ENCODE results near the gene MICAL3. TPM values are rescaled to one million over a fixed set of nuclear protein-coding genes. Genes with fewer than 3 reads are reported as not detected.

Gene MICAL3
- total and polyA plus RNA-seq, 9 of the 15 experiments (the other 6 are each of a cell fraction or from before 2014, with no cell fraction given): 0.53 to 32.1 (median 12.3) TPM

DNA sequence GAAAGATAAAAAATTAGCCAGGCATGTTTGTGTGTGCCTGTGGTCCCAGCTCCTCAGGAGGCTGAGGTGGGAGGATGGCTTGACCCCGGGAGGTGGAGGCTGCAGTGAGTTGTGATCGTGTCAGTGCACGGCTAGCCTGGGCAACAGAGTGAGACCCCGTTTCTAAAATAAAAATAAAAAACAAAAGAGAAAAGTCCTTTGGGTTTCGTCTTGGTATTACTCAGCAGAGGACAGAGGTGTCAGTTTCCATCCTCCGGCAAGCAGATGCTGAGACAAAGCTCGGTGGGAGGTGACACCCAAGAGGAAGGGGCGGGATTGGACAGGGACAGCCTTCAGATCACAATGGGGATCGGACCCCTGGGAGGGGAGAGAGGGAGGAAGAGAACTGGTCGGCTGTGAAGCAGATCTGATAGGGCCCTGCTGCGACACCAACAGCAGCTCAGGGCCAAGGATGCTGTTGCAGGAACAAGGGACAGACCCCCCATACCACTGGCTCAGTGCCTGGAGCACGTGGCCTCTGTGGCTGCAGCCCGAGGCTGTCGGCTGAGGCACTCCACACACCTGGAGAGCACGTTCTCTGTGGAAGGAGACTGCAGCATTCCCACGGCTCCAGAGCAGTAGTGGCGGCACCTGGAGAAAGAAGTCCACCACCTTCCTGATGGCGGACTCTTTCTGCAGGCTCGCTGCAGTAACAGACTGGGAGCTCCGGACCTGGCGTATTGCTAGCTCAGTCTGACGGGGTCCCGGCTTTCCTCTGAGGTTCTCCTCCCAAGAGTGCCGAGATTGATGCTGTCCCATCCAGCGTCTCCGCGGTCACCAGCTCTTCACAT is 244.9 kb downstream of the MICAL3 start (continued):
- TF ChIP-seq HMG20A (CRISPR knock-in tag; conservative IDR thresholded peaks at IDR 0.05) (no peak), ZNF354B (CRISPR knock-in tag; IDR thresholded peaks at IDR 0.05) (no peak), TEAD4 (IDR thresholded peaks at IDR 0.05; ENCODE audit: low read length) (no peak), TEAD4 (CRISPR knock-in tag; IDR thresholded peaks at IDR 0.05; ENCODE audit: borderline replicate concordance) (no peak), HDAC6 (IDR thresholded peaks at IDR 0.05; ENCODE audit: low read depth, low read length) (no peak), POLR3A (IDR thresholded peaks at IDR 0.05; ENCODE audit: borderline replicate concordance, extremely low read depth, insufficient read depth, insufficient read length) (no peak), ZNF561 (CRISPR knock-in tag; conservative IDR thresholded peaks at IDR 0.05) (no peak), ZNF175 (CRISPR knock-in tag; IDR thresholded peaks at IDR 0.05; ENCODE audit: low read depth) (no peak), BRD4 (IDR thresholded peaks at IDR 0.05) (no peak), FOXK1 (CRISPR knock-in tag; IDR thresholded peaks at IDR 0.05; ENCODE audit: borderline replicate concordance) (no peak), RAD51 (IDR thresholded peaks at IDR 0.05; ENCODE audit: borderline replicate concordance, low read depth) (peak; percentile 16; the same call in 1 of the 2 replicates), SAP30 (IDR thresholded peaks at IDR 0.05; ENCODE audit: borderline replicate concordance, insufficient read depth, low read depth, low read length, poor library complexity, severe bottlenecking) (no peak), BACH1 (tag; IDR thresholded peaks at IDR 0.05) (no peak), SMAD2 (IDR thresholded peaks at IDR 0.05; ENCODE audit: low read depth, low read length) (no peak), ZNF224 (CRISPR knock-in tag; IDR thresholded peaks at IDR 0.05) (no peak), MTA1 (IDR thresholded peaks at IDR 0.05; ENCODE audit: borderline replicate concordance) (no peak), RBBP5 (IDR thresholded peaks at IDR 0.05; ENCODE audit: borderline replicate concordance, insufficient read depth, low read length, poor library complexity, severe bottlenecking) (no peak), LCOR (CRISPR knock-in tag; IDR thresholded peaks at IDR 0.05) (no peak), TRIM28 (IDR thresholded peaks at IDR 0.05) (no peak), ZNF830 (CRISPR knock-in tag; IDR thresholded peaks at IDR 0.05) (no peak), PTRF (tag; IDR thresholded peaks at IDR 0.05) (no peak)
- TF ChIP-seq, protein P1, sequence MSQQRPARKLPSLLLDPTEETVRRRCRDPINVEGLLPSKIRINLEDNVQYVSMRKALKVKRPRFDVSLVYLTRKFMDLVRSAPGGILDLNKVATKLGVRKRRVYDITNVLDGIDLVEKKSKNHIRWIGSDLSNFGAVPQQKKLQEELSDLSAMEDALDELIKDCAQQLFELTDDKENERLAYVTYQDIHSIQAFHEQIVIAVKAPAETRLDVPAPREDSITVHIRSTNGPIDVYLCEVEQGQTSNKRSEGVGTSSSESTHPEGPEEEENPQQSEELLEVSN (IDR thresholded peaks at IDR 0.05; ENCODE audit: borderline replicate concordance in 1 of 2, extremely low read depth in 1 of 2, insufficient read depth in 1 of 2, insufficient read length in 1 of 2, low read depth in 1 of 2, low read length in 1 of 2, poor library complexity in 1 of 2, severe bottlenecking in 1 of 2): peak; percentile 35 to 61
- TF ChIP-seq, protein P2, sequence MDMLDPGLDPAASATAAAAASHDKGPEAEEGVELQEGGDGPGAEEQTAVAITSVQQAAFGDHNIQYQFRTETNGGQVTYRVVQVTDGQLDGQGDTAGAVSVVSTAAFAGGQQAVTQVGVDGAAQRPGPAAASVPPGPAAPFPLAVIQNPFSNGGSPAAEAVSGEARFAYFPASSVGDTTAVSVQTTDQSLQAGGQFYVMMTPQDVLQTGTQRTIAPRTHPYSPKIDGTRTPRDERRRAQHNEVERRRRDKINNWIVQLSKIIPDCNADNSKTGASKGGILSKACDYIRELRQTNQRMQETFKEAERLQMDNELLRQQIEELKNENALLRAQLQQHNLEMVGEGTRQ (CRISPR knock-in tag; IDR thresholded peaks at IDR 0.05): peak; percentile 27; the same call in 1 of the 2 replicates
- TF ChIP-seq, protein P3, sequence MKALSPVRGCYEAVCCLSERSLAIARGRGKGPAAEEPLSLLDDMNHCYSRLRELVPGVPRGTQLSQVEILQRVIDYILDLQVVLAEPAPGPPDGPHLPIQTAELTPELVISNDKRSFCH (CRISPR knock-in tag; IDR thresholded peaks at IDR 0.05): no peak
- TF ChIP-seq, protein P3 (tag; IDR thresholded peaks at IDR 0.05): no peak
- TF ChIP-seq, protein P4, sequence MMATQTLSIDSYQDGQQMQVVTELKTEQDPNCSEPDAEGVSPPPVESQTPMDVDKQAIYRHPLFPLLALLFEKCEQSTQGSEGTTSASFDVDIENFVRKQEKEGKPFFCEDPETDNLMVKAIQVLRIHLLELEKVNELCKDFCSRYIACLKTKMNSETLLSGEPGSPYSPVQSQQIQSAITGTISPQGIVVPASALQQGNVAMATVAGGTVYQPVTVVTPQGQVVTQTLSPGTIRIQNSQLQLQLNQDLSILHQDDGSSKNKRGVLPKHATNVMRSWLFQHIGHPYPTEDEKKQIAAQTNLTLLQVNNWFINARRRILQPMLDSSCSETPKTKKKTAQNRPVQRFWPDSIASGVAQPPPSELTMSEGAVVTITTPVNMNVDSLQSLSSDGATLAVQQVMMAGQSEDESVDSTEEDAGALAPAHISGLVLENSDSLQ (IDR thresholded peaks at IDR 0.05): no peak

Measured in K562 (cell line).